Breast epithelium (tissue), 4 donors: Measurements from ENCODE around the gene SIRPD. TPM values are rescaled to one million over a fixed set of nuclear protein-coding genes. Genes with fewer than 3 reads are reported as not detected.

Experiments used
- DNase-seq, 2 donors: peaks; one replicate each; pipeline ENCODE4 v3.0.0-alpha.2; 2019; ENCODE audit warnings: low spot score in 2 of 2
- H3K27ac ChIP-seq, 2 donors: fragments of 200-600 bp; sonication (generic) in 1 of 2; one replicate each; pipeline ENCODE4 v1.5.1; 2016 to 2019; ENCODE audit warnings: mild to moderate bottlenecking in 1 of 2
- H3K27me3 ChIP-seq, 2 donors: fragments of 200-600 bp; sonication (generic) in 1 of 2; one replicate each; pipeline versions ENCODE4 v1.5.1 to v1.6.0; 2017 to 2019; ENCODE audit warnings: control low read depth in 1 of 2, mild to moderate bottlenecking in 1 of 2
- H3K36me3 ChIP-seq: fragments of 200-600 bp; one replicate; pipeline ENCODE4 v1.5.1; 2019
- H3K4me1 ChIP-seq, 2 donors: fragments of 200-600 bp; sonication (generic); one replicate each; pipeline ENCODE4 v1.5.1; 2016 to 2019; ENCODE audit warnings: control low read depth in 1 of 2
- H3K4me3 ChIP-seq, 3 donors: fragments of 200-600 bp; sonication (generic); 1 replicate in 2 of 3; 2 replicates in 1 of 3; pipeline ENCODE4 v1.5.1; 2016 to 2019; ENCODE audit warnings: mild to moderate bottlenecking in 3 of 3, moderate library complexity in 2 of 3
- H3K9me3 ChIP-seq, 2 donors: fragments of 200-600 bp; sonication (generic) in 1 of 2; one replicate each; pipeline ENCODE4 v1.5.1; 2016 to 2019; ENCODE audit warnings: control low read depth in 1 of 2
- CTCF ChIP-seq, 3 donors: fragments of 450-650 bp; IDR thresholded peaks; one replicate each; pipeline ENCODE4 v1.5.1; 2016 to 2017; ENCODE audit warnings: antibody characterized with exemption in 3 of 3, mild to moderate bottlenecking in 3 of 3, moderate library complexity in 3 of 3
- POLR2A ChIP-seq: fragments of 450-650 bp; IDR thresholded peaks from one replicate; pipeline ENCODE4 v1.6.1; 2016; ENCODE audit warnings: antibody characterized with exemption, mild to moderate bottlenecking, moderate library complexity
- POLR2AphosphoS5 ChIP-seq, 3 donors: sonication (generic); formaldehyde crosslinking; IDR thresholded peaks; one replicate each; pipeline ENCODE4 v1.6.1; 2017; ENCODE audit warnings: antibody characterized with exemption in 3 of 3
- intact Hi-C: fragments of 100-400 bp; cut with DNase I; formaldehyde crosslinking; loops from one replicate; pipeline ENCODE4 v1.15.1; 2023; ENCODE audit warnings: low total_unique reads
- total RNA-seq, 3 donors: library from RNA; depleted of rRNA; stranded (reverse); fragments of >200 nt; gene quantifications; one replicate each; pipeline ENCODE4 v1.1.0, GENCODE V29; 2016

Gene SIRPD
- total RNA-seq, 3 donors from 2014 or later = not detected

GRCh38 chr20:1528811-1529210 lies 28.7 kb downstream of the SIRPD start:
- no peaks in the 10 kb centered on the region for H3K36me3 ChIP-seq
- TF ChIP-seq POLR2A (no peak), POLR2AphosphoS5 (IDR thresholded peaks at IDR 0.05) (no peak), CTCF (IDR thresholded peaks at IDR 0.05) (no peak)
- no peak for DNase-seq
- no peaks in the 10 kb centered on the region for H3K9me3 ChIP-seq
- H3K27ac ChIP-seq = no peak overlapping the region
- H3K4me1 ChIP-seq = no peaks in the 10 kb centered on the region
- no peak overlapping the region for H3K4me3 ChIP-seq
- intact Hi-C loops = no loop called here
- H3K27me3 ChIP-seq = no peaks in the 10 kb centered on the region

- no peaks in the 10 kb centered on the region for H3K9me3 ChIP-seq
- no peak overlapping the region for H3K4me3 ChIP-seq
- TF ChIP-seq POLR2A = no peak
- no peak for TF ChIP-seq POLR2AphosphoS5 (IDR thresholded peaks at IDR 0.05)
- no peak for TF ChIP-seq CTCF (IDR thresholded peaks at IDR 0.05)
- no peak for DNase-seq
- no peak overlapping the region for H3K27ac ChIP-seq
- no peaks in the 10 kb centered on the region for H3K36me3 ChIP-seq
- intact Hi-C loops = no loop called here
- H3K4me1 ChIP-seq = no peaks in the 10 kb centered on the region
- H3K27me3 ChIP-seq = no peaks in the 10 kb centered on the region
These were observed 29.6 kb downstream of the SIRPD start for GRCh38 chr20:1527923-1528322.

- intact Hi-C loops = no loop called here
- H3K4me1 ChIP-seq = no peaks in the 10 kb centered on the region
- no peaks in the 10 kb centered on the region for H3K27me3 ChIP-seq
- H3K9me3 ChIP-seq = no peaks in the 10 kb centered on the region
- no peak for TF ChIP-seq POLR2A
- TF ChIP-seq CTCF (IDR thresholded peaks at IDR 0.05) = no peak
- no peak for TF ChIP-seq POLR2AphosphoS5 (IDR thresholded peaks at IDR 0.05)
- no peak overlapping the region for H3K27ac ChIP-seq
- DNase-seq = no peak
- H3K4me3 ChIP-seq = no peak overlapping the region
- H3K36me3 ChIP-seq = no peaks in the 10 kb centered on the region
These were observed 30.6 kb downstream of the SIRPD start for GRCh38 chr20:1526896-1527295.

GRCh38 chr20:1526310-1526709 lies 31.2 kb downstream of the SIRPD start:
- no peak overlapping the region for H3K27ac ChIP-seq
- no peaks in the 10 kb centered on the region for H3K36me3 ChIP-seq
- intact Hi-C loops = no loop called here
- H3K27me3 ChIP-seq = no peaks in the 10 kb centered on the region
- H3K4me1 ChIP-seq = no peaks in the 10 kb centered on the region
- H3K4me3 ChIP-seq = no peak overlapping the region
- H3K9me3 ChIP-seq = no peaks in the 10 kb centered on the region
- DNase-seq = no peak
- TF ChIP-seq POLR2AphosphoS5 (IDR thresholded peaks at IDR 0.05) = no peak
- TF ChIP-seq CTCF (IDR thresholded peaks at IDR 0.05) = no peak
- no peak for TF ChIP-seq POLR2A

GRCh38 chr20:1524004-1524403 lies 33.5 kb downstream of the SIRPD start:
- intact Hi-C loops = no loop called here
- TF ChIP-seq POLR2AphosphoS5 (IDR thresholded peaks at IDR 0.05) (no peak), POLR2A (no peak), CTCF (IDR thresholded peaks at IDR 0.05) (no peak)
- Histone ChIP-seq H3K4me1 (no peaks in the 10 kb centered on the region), H3K27me3 (no peaks in the 10 kb centered on the region), H3K27ac (no peak overlapping the region), H3K4me3 (no peak overlapping the region), H3K9me3 (no peaks in the 10 kb centered on the region), H3K36me3 (no peaks in the 10 kb centered on the region)
- no peak for DNase-seq
